HepG2 (cell line): ENCODE results near the gene OR6C74. TPM values are rescaled to one million over a fixed set of nuclear protein-coding genes. Genes with fewer than 3 reads are reported as not detected.

Source experiments
- ATAC-seq: fragments of 200-7000 bp; cut with Tn5 transposase; 3 replicates; pipeline ENCODE4 v1.9.1; 2020; ENCODE audit warnings: mild to moderate bottlenecking, moderate library complexity
- BruUV-seq: library from RNA; stranded (reverse); fragments of 400-500 nt; replicated peaks from 2 replicates; lab custom pipeline; 2021; lab: Mats Ljungman, UMichigan
- CTCF ChIA-PET: fragments of 300-600 bp; formaldehyde crosslinking; extraction: SDS; loops from one replicate; lab custom pipeline; 2021; ENCODE audit warnings: low total read pairs, inconsistent platforms, low intra/inter-chr PET ratio; lab: Yijun Ruan, JAX
- POLR2A ChIA-PET: fragments of 350-600 bp; sonication (Branson Sonifier 250); formaldehyde crosslinking; loops from one replicate; lab custom pipeline; 2020; ENCODE audit warnings: antibody characterized with exemption, inconsistent platforms; lab: Yijun Ruan, JAX
- DNase-seq: peaks from one replicate; pipeline ENCODE4 v3.0.0-alpha.2; 2015; ENCODE audit warnings: low spot score
- FAIRE-seq: peaks from 3 replicates; lab custom pipeline; 2011; peaks lifted over from hg19 to GRCh38; lab: Jason Lieb, UNC
- H2AFZ ChIP-seq: one replicate; pipeline ENCODE4 v1.6.1; 2011; ENCODE audit warnings: low read length, inconsistent platforms
- H3K27ac ChIP-seq: fragments of 300-600 bp; 3 replicates; pipeline ENCODE4 v1.8.0; 2011; ENCODE audit warnings: mixed run types, mild to moderate bottlenecking, mixed read lengths, low read length, inconsistent platforms; ENCODE audit not compliant: insufficient read depth; ENCODE audit errors: extremely low read length
- H3K27me3 ChIP-seq, 2 experiments: fragments of 200-600 bp in 1 of 2; 2 replicates in 1 of 2; 3 replicates in 1 of 2; pipeline versions ENCODE4 v1.6.0 to v1.8.0; 2011; ENCODE audit warnings: low read length in 2 of 2, mild to moderate bottlenecking in 2 of 2, moderate library complexity in 2 of 2, inconsistent platforms in 1 of 2; ENCODE audit not compliant: insufficient read depth in 2 of 2, control insufficient read depth in 1 of 2
- H3K36me3 ChIP-seq, 2 experiments: fragments of 200-600 bp in 1 of 2; replicated peaks in 1 of 2; 2 replicates in 1 of 2; 3 replicates in 1 of 2; pipeline versions ENCODE4 v1.5.1 to v1.8.0; 2011; ENCODE audit warnings: low read length in 2 of 2, inconsistent platforms in 1 of 2; ENCODE audit not compliant: insufficient read depth in 2 of 2, control insufficient read depth in 1 of 2
- H3K4me1 ChIP-seq: 2 replicates; pipeline ENCODE4 v1.5.1; 2012; ENCODE audit warnings: low read length, inconsistent platforms; ENCODE audit not compliant: insufficient read depth
- H3K4me2 ChIP-seq: 2 replicates; pipeline ENCODE4 v1.6.0; 2011; ENCODE audit warnings: low read depth, low read length, inconsistent platforms
- H3K4me3 ChIP-seq, 3 experiments: fragments of 200-600 bp in 1 of 3; sonication (generic), shearing (Covaris generic) in 1 of 3; replicated peaks in 1 of 3; 2 replicates each; pipeline ENCODE4 v1.5.1; 2011 to 2016; ENCODE audit warnings: low read length in 3 of 3, inconsistent platforms in 2 of 3, low read depth in 2 of 3, mild to moderate bottlenecking in 2 of 3, control low read depth in 1 of 3, mixed read lengths in 1 of 3; ENCODE audit not compliant: insufficient read depth in 1 of 3
- H3K79me2 ChIP-seq: one replicate; pipeline ENCODE4 v1.6.1; 2011; ENCODE audit warnings: low read length, inconsistent platforms; ENCODE audit not compliant: insufficient read depth
- H3K9ac ChIP-seq: 2 replicates; pipeline ENCODE4 v1.6.0; 2011; ENCODE audit warnings: mild to moderate bottlenecking, low read depth, low read length, inconsistent platforms; ENCODE audit not compliant: insufficient read depth
- H3K9me3 ChIP-seq: 2 replicates; pipeline ENCODE4 v1.5.1; 2012; ENCODE audit warnings: mild to moderate bottlenecking, low read length
- H4K20me1 ChIP-seq: 2 replicates; pipeline ENCODE4 v1.6.0; 2011; ENCODE audit warnings: inconsistent platforms, mild to moderate bottlenecking, low read length, moderate library complexity; ENCODE audit not compliant: insufficient read depth
- MIER3 ChIP-seq: IDR thresholded peaks from 2 replicates; pipeline ENCODE4 v1.6.1; 2016; ENCODE audit warnings: missing compliant biosample characterization, borderline replicate concordance
- MXD4 ChIP-seq: IDR thresholded peaks from 2 replicates; pipeline ENCODE4 v1.6.1; 2016; ENCODE audit warnings: mild to moderate bottlenecking, missing biosample characterization, missing genetic modification reagents
- PLSCR1 ChIP-seq: sonication (generic); formaldehyde crosslinking; IDR thresholded peaks from 2 replicates; pipeline ENCODE4 v1.5.0; 2020; ENCODE audit warnings: missing genetic modification reagents, mild to moderate bottlenecking, borderline replicate concordance
- ZKSCAN8 ChIP-seq: IDR thresholded peaks from 2 replicates; pipeline ENCODE4 v1.6.1; 2016; ENCODE audit warnings: borderline replicate concordance, missing genetic modification reagents, missing compliant biosample characterization
- ZNF512 ChIP-seq: sonication (generic); formaldehyde crosslinking; IDR thresholded peaks from 2 replicates; pipeline ENCODE4 v1.4.0; 2020; ENCODE audit warnings: mild to moderate bottlenecking, missing genetic modification reagents
- ZNF543 ChIP-seq: sonication (generic); formaldehyde crosslinking; IDR thresholded peaks from 2 replicates; pipeline ENCODE4 v1.4.0; 2020; ENCODE audit warnings: mild to moderate bottlenecking, missing genetic modification reagents
- ZNF629 ChIP-seq: sonication (generic); formaldehyde crosslinking; conservative IDR thresholded peaks from 2 replicates; pipeline ENCODE4 v1.5.0; 2020; ENCODE audit warnings: missing genetic modification reagents
- ZNF839 ChIP-seq: sonication (generic); formaldehyde crosslinking; IDR thresholded peaks from 2 replicates; pipeline ENCODE4 v1.4.0; 2020; ENCODE audit warnings: missing genetic modification reagents, mild to moderate bottlenecking, borderline replicate concordance
- WGBS: methylation state at CpG from one replicate; pipeline ENCODE4 v1.1.6; 2017; ENCODE audit warnings: low lambda C conversion rate; 5-methylcytosine and 5-hydroxymethylcytosine counted together
- in situ Hi-C: cut with HindIII; loops from 2 replicates; pipeline ENCODE4 v1.10.0; 2017; ENCODE audit warnings: low pct_unique_long_range_greater_than_20kb; ENCODE audit not compliant: extremely low pct_ligation_motif_present
- intact Hi-C: fragments of 100-400 bp; cut with micrococcal nuclease; formaldehyde crosslinking; loops from one replicate; pipeline ENCODE4 v1.10.0; 2022; ENCODE audit not compliant: unreplicated experiment
- polyA plus RNA-seq, 8 experiments: library from polyadenylated mRNA; depleted of rRNA in 3 of 8; stranded (reverse) in 7 of 8; unstranded in 1 of 8; fragments of >200 nt; fragmentation: Illumina TruSeq in 4 of 8; extraction: Trizol in 4 of 8; gene quantifications; 2 replicates each; pipeline versions ENCODE4 v1.2.1 to v1.2.3, GENCODE V29; 2011 to 2016; ENCODE audit warnings: low read depth in 4 of 8, missing spikeins in 1 of 8, mixed read lengths in 1 of 8; ENCODE audit not compliant: insufficient read depth in 1 of 8
- total RNA-seq, 5 experiments: library from RNA; depleted of rRNA; stranded (reverse); fragments of >200 nt; fragmentation: Illumina TruSeq; extraction: Trizol; gene quantifications; 2 replicates each; pipeline ENCODE4 v1.2.3, GENCODE V29; 2016; ENCODE audit warnings: low read depth in 1 of 5
- TF ChIP-seq, protein P1 (sequence below), 2 experiments: sonication (generic) in 1 of 2; formaldehyde crosslinking in 1 of 2; IDR thresholded peaks; 2 replicates each; pipeline versions ENCODE4 v1.6.1 to v1.9.0; 2014 to 2022; ENCODE audit warnings: antibody characterized with exemption in 1 of 2, borderline replicate concordance in 1 of 2, inconsistent platforms in 1 of 2, low read depth in 1 of 2, missing genetic modification reagents in 1 of 2

Gene OR6C74
- total and polyA plus RNA-seq, 2 of the 13 experiments (the other 11 are each of a cell fraction or from before 2014, with no cell fraction given), result not detected

DNA sequence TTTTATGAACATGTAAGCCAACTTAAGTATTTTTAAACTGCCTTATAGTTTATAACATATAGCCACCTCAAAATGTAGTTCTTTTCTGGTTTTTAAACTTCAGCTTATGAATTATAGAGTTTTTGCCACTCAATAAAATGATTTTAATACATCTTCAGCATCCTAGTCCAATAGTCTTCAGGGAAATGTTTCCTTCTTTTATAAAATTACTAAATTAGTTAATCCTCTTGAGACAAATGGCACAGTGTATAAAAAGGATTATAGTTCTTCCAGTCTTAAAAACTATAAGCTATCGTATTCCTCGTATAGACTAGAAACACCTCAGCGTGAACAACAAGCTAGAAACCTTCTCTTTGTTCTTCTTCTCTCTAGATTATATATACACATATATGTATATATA, at the start of gene OR6C74 (continued):
- TF ChIP-seq, protein P1, sequence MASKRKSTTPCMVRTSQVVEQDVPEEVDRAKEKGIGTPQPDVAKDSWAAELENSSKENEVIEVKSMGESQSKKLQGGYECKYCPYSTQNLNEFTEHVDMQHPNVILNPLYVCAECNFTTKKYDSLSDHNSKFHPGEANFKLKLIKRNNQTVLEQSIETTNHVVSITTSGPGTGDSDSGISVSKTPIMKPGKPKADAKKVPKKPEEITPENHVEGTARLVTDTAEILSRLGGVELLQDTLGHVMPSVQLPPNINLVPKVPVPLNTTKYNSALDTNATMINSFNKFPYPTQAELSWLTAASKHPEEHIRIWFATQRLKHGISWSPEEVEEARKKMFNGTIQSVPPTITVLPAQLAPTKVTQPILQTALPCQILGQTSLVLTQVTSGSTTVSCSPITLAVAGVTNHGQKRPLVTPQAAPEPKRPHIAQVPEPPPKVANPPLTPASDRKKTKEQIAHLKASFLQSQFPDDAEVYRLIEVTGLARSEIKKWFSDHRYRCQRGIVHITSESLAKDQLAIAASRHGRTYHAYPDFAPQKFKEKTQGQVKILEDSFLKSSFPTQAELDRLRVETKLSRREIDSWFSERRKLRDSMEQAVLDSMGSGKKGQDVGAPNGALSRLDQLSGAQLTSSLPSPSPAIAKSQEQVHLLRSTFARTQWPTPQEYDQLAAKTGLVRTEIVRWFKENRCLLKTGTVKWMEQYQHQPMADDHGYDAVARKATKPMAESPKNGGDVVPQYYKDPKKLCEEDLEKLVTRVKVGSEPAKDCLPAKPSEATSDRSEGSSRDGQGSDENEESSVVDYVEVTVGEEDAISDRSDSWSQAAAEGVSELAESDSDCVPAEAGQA (IDR thresholded peaks at IDR 0.05; ENCODE audit: low read depth), result no peak
- TF ChIP-seq, protein P1 (CRISPR knock-in tag; IDR thresholded peaks at IDR 0.05; ENCODE audit: borderline replicate concordance), result no peak
- TF ChIP-seq ZNF839 (CRISPR knock-in tag), result no peak
- TF ChIP-seq ZNF629 (CRISPR knock-in tag), result no peak

GRCh38 chr12:55220725-55221124, 23.7 kb upstream of the OR6C74 start, which contains the start of gene OR10A7:
OR10A7 (plus strand) TSS chr12:55221025; CDS start chr12:55221025, 0 bp downstream.
- FAIRE-seq (no peak), DNase-seq (no peak), ATAC-seq (no peak)
- Histone ChIP-seq H3K9me3 (no peaks in the 10 kb centered on the region), H3K79me2 (no peaks in the 10 kb centered on the region), H3K27ac (no peak within 1 kb of the TSS), H3K4me2 (no peak within 1 kb of the TSS), H3K4me3 (no peak within 1 kb of the TSS), H2AFZ (no peak within 1 kb of the TSS), H3K4me1 (no peaks in the 10 kb centered on the region), H3K9ac (no peak within 1 kb of the TSS), H4K20me1 (no peaks in the 10 kb centered on the region), H3K36me3 (no peaks in the 10 kb centered on the region), H3K27me3 (no peaks in the 10 kb centered on the region)
- intact Hi-C loops, result no loop called here
- BruUV-seq, result no TSS peak
- ChIA-PET POLR2A (no interaction called here), CTCF (no interaction called here)
- in situ Hi-C loops, result no loop called here
- under 1% methylated on average over 2 of the region's 2 CpGs for WGBS
- TF ChIP-seq ZNF512 (CRISPR knock-in tag) (no peak), ZNF543 (CRISPR knock-in tag) (no peak), ZNF629 (CRISPR knock-in tag) (no peak), ZKSCAN8 (CRISPR knock-in tag) (no peak), MXD4 (CRISPR knock-in tag) (no peak), PLSCR1 (CRISPR knock-in tag) (no peak), MIER3 (CRISPR knock-in tag) (no peak)
